ENCODE data around the gene CD160. TPM values are rescaled to one million over a fixed set of nuclear protein-coding genes. Genes with fewer than 3 reads are reported as not detected.

Gene CD160
- total and polyA plus RNA-seq, 2 of the 4 experiments (the other 2 are of a cell fraction), result not detected

DNA sequence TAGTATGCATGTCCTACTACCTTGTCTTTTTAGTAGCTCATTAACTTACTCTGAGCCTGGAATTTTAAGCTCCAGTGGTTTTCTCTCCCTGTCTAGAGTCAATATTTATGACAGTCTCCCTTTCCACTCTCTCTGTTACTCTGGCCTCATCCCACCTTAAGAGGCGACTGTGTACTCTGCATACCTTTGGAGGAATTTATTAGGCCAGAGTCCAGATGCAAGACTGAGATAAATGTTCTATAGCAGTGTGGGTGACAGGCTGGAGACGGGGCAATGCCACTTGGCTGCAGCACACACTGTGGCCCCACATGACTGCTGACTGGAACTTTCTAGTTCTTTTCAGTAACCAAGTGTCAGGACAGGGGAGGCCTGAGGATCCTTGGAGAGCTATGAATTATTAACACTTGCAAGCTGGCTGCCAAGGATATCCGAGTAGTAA is 8.1 kb upstream of the CD160 start:
- intact Hi-C loops (cut with micrococcal nuclease) (no loop called here), in situ Hi-C loops (cut with MboI; ENCODE audit: low sequenced_read_pairs) (no loop called here), dilution Hi-C loops (cut with HindIII; ENCODE audit: low sequenced_read_pairs, unreplicated experiment) (no loop called here)
- Histone ChIP-seq H2BK20ac (ENCODE audit: low read depth, low read length) (no peak overlapping the region), H3K79me1 (ENCODE audit: low read depth in 1 of 2, low read length in 2 of 2) (no peaks in the 10 kb centered on the region), H3K27me3 (ENCODE audit: control insufficient read depth, insufficient read depth, low read length) (no peaks in the 10 kb centered on the region), H3K4me1 (ENCODE audit: control insufficient read depth, insufficient read depth, low read length) (peaks cover 18% of the 10 kb centered on the region), H3K4me3 (ENCODE audit: insufficient read depth, low read depth, low read length) (no peak overlapping the region), H3K18ac (ENCODE audit: low read depth, low read length) (no peak overlapping the region), H3K27ac (ENCODE audit: insufficient read depth, low read length) (no peak overlapping the region), H3K9ac (ENCODE audit: low read depth, low read length) (no peak overlapping the region), H3K9me3 (ENCODE audit: control insufficient read depth, insufficient read depth, low read length) (no peaks in the 10 kb centered on the region), H2AK5ac (ENCODE audit: low read depth, low read length) (no peak overlapping the region), H2AK9ac (replicated peaks; ENCODE audit: low read depth, low read length, poor library complexity) (no peak overlapping the region), H2BK120ac (ENCODE audit: low read depth, low read length) (no peak overlapping the region), H3K36me3 (ENCODE audit: control insufficient read depth, insufficient read depth, low read length) (no peaks in the 10 kb centered on the region), H2AFZ (replicated peaks; ENCODE audit: low read length, poor library complexity) (no peak overlapping the region), H4K20me1 (ENCODE audit: insufficient read depth, low read length) (no peaks in the 10 kb centered on the region), H3K23ac (ENCODE audit: low read depth, low read length) (no peak overlapping the region; the same call in 1 of the 2 replicates), H3K9me1 (ENCODE audit: insufficient read depth, low read length) (peaks cover 15% of the 10 kb centered on the region), H3K4ac (ENCODE audit: low read depth, low read length) (no peak overlapping the region), H4K5ac (ENCODE audit: low read depth, low read length) (no peak overlapping the region), H4K91ac (ENCODE audit: insufficient read depth, low read depth, low read length) (no peak overlapping the region), H3K56ac (ENCODE audit: extremely low read depth, insufficient read depth, low read length) (no peak overlapping the region), H2BK5ac (ENCODE audit: low read depth, low read length, poor library complexity, severe bottlenecking) (no peak overlapping the region), H3K14ac (replicated peaks; ENCODE audit: low read depth, low read length) (no peak overlapping the region), H4K8ac (ENCODE audit: low read depth in 2 of 2, low read length in 2 of 2) (no peak overlapping the region), H2BK15ac (ENCODE audit: low read depth, low read length) (no peak overlapping the region), H3K4me2 (ENCODE audit: low read depth, low read length) (no peak overlapping the region)
- DNase-seq (no peak), ATAC-seq (ENCODE audit: low read depth) (no peak)
- POLR2A ChIA-PET (ENCODE audit: unreplicated experiment), result no interaction called here
- no TSS peak for BruUV-seq (replicated peaks)
- 60% methylated on average over 1 of the region's 3 CpGs; no CpG with 5 or more reads in 1 of the 2 experiments for WGBS, 2 experiments (ENCODE audit: extremely low coverage in 2 of 2, insufficient read length in 1 of 2)
- CTCF ChIA-PET, result no interaction called here
- TF ChIP-seq MAFK (IDR thresholded peaks at IDR 0.05; ENCODE audit: low read depth, low read length) (no peak), FOS (IDR thresholded peaks at IDR 0.05; ENCODE audit: low read depth, low read length) (no peak), BHLHE40 (IDR thresholded peaks at IDR 0.05; ENCODE audit: low read depth, low read length) (no peak), CEBPB (IDR thresholded peaks at IDR 0.05; ENCODE audit: low read depth, low read length) (no peak), ELK1 (IDR thresholded peaks at IDR 0.05; ENCODE audit: borderline replicate concordance, low read depth, low read length) (no peak), NFE2L2 (IDR thresholded peaks at IDR 0.05; ENCODE audit: low read depth, low read length) (no peak), RCOR1 (IDR thresholded peaks at IDR 0.05; ENCODE audit: insufficient replicate concordance, low read length) (no peak), SMC3 (IDR thresholded peaks at IDR 0.05; ENCODE audit: low read depth, low read length) (no peak)
